CD14-positive monocyte (primary cell): ENCODE results near the gene ALOX12B. TPM values are rescaled to one million over a fixed set of nuclear protein-coding genes. Genes with fewer than 3 reads are reported as not detected.

Source experiments
- DNase-seq, 3 donors: peaks; one replicate each; pipeline ENCODE4 v3.0.0-alpha.2; 2011 to 2022
- H2AFZ ChIP-seq: 2 replicates; pipeline ENCODE4 v1.6.0; 2012; ENCODE audit warnings: mild to moderate bottlenecking, low read depth, low read length, inconsistent platforms; ENCODE audit not compliant: insufficient read depth, poor library complexity, severe bottlenecking
- H3K27ac ChIP-seq, 2 donors: 1 replicate in 1 of 2; 2 replicates in 1 of 2; pipeline ENCODE4 v1.5.1; 2012 to 2013; ENCODE audit warnings: low read length in 2 of 2, control low read depth in 1 of 2, inconsistent platforms in 1 of 2, low read depth in 1 of 2, mild to moderate bottlenecking in 1 of 2
- H3K27me3 ChIP-seq, 2 donors: one replicate each; pipeline versions ENCODE4 v1.6.0 to v1.6.1; 2011 to 2013; ENCODE audit warnings: low read length in 2 of 2; ENCODE audit not compliant: control insufficient read depth in 2 of 2, insufficient read depth in 2 of 2
- H3K36me3 ChIP-seq, 2 donors: replicated peaks in 1 of 2; 1 replicate in 1 of 2; 2 replicates in 1 of 2; pipeline versions ENCODE4 v1.5.1 to v1.6.1; 2012 to 2013; ENCODE audit warnings: low read length in 2 of 2, control low read depth in 1 of 2, inconsistent platforms in 1 of 2, mild to moderate bottlenecking in 1 of 2; ENCODE audit not compliant: insufficient read depth in 2 of 2, control insufficient read depth in 1 of 2
- H3K4me1 ChIP-seq, 2 donors: 1 replicate in 1 of 2; 2 replicates in 1 of 2; pipeline versions ENCODE4 v1.5.1 to v1.6.1; 2012 to 2013; ENCODE audit warnings: low read length in 2 of 2, control low read depth in 1 of 2, inconsistent platforms in 1 of 2, mild to moderate bottlenecking in 1 of 2, moderate library complexity in 1 of 2; ENCODE audit not compliant: insufficient read depth in 2 of 2, control insufficient read depth in 1 of 2
- H3K4me2 ChIP-seq: replicated peaks from 2 replicates; pipeline ENCODE3; 2012; ENCODE audit warnings: low read length, moderate library complexity, mild to moderate bottlenecking; ENCODE audit not compliant: poor library complexity, severe bottlenecking; ENCODE audit errors: extremely low read depth
- H3K4me3 ChIP-seq, 3 experiments: fragments of 200-600 bp in 1 of 3; sonication (generic) in 1 of 3; replicated peaks in 1 of 3; 1 replicate in 2 of 3; 2 replicates in 1 of 3; pipeline ENCODE4 v1.5.1; 2011 to 2013; ENCODE audit warnings: low read length in 3 of 3, mild to moderate bottlenecking in 3 of 3, control low read depth in 2 of 3, low read depth in 2 of 3, inconsistent platforms in 1 of 3, moderate library complexity in 1 of 3
- H3K79me2 ChIP-seq: 2 replicates; pipeline ENCODE4 v1.6.0; 2012; ENCODE audit warnings: mild to moderate bottlenecking, control low read depth, inconsistent platforms, low read length, moderate library complexity; ENCODE audit not compliant: insufficient read depth
- H3K9ac ChIP-seq: 2 replicates; pipeline ENCODE4 v1.6.0; 2017; ENCODE audit warnings: low read length, mild to moderate bottlenecking; ENCODE audit not compliant: insufficient read depth, poor library complexity, severe bottlenecking
- H3K9me3 ChIP-seq, 2 donors: replicated peaks in 1 of 2; 1 replicate in 1 of 2; 2 replicates in 1 of 2; pipeline versions ENCODE4 v1.5.1 to v1.6.1; 2012 to 2013; ENCODE audit warnings: low read length in 2 of 2, control low read depth in 1 of 2; ENCODE audit not compliant: control insufficient read depth in 1 of 2, insufficient read depth in 1 of 2
- H4K20me1 ChIP-seq: 2 replicates; pipeline ENCODE4 v1.6.0; 2012; ENCODE audit warnings: mild to moderate bottlenecking, low read length, control low read depth, moderate library complexity; ENCODE audit not compliant: insufficient read depth
- H3K27ac Mint-ChIP-seq, 7 donors: one replicate each; pipeline ENCODE4 v1.8.0; 2020; ENCODE audit warnings: mild to moderate bottlenecking in 7 of 7, mixed read lengths in 7 of 7, moderate library complexity in 6 of 7, inconsistent platforms in 2 of 7
- H3K27me3 Mint-ChIP-seq, 3 donors: one replicate each; pipeline ENCODE4 v1.8.0; 2021 to 2022; ENCODE audit warnings: low read depth in 3 of 3, mild to moderate bottlenecking in 3 of 3, mixed read lengths in 3 of 3, moderate library complexity in 3 of 3, inconsistent platforms in 1 of 3
- H3K36me3 Mint-ChIP-seq, 2 donors: one replicate each; pipeline ENCODE4 v1.8.0; 2020; ENCODE audit warnings: mixed read lengths in 2 of 2, inconsistent platforms in 1 of 2, mild to moderate bottlenecking in 1 of 2
- H3K4me1 Mint-ChIP-seq: one replicate; pipeline ENCODE4 v1.8.0; 2020; ENCODE audit warnings: mild to moderate bottlenecking, mixed read lengths
- H3K4me3 Mint-ChIP-seq, 2 donors: one replicate each; pipeline ENCODE4 v1.8.0; 2020; ENCODE audit warnings: mild to moderate bottlenecking in 2 of 2, mixed read lengths in 2 of 2, moderate library complexity in 1 of 2
- H3K9me3 Mint-ChIP-seq, 7 donors: one replicate each; pipeline ENCODE4 v1.8.0; 2020 to 2022; ENCODE audit warnings: mixed read lengths in 7 of 7, mild to moderate bottlenecking in 6 of 7, moderate library complexity in 6 of 7, inconsistent platforms in 2 of 7
- WGBS: methylation state at CpG from one replicate; pipeline ENCODE4 v1.1.5; 2013; ENCODE audit warnings: missing lambda C conversion rate; ENCODE audit not compliant: insufficient coverage; 5-methylcytosine and 5-hydroxymethylcytosine counted together
- intact Hi-C, 2 donors: fragments of 100-400 bp; cut with micrococcal nuclease; formaldehyde crosslinking; loops; one replicate each; pipeline versions ENCODE4 v1.15.0 to v1.15.1; 2023
- polyA plus RNA-seq, 3 donors: library from polyadenylated mRNA; depleted of rRNA in 1 of 3; unstranded in 2 of 3; stranded (reverse) in 1 of 3; fragments of 300-500 nt in 2 of 3; fragments of >200 nt in 1 of 3; fragmentation: Illumina TruSeq in 2 of 3; gene quantifications; 1 replicate in 2 of 3; 2 replicates in 1 of 3; pipeline ENCODE4 v1.2.3, GENCODE V29; 2012 to 2021
- TF ChIP-seq, protein P1 (sequence below): fragments of 200-600 bp; IDR thresholded peaks from one replicate; pipeline ENCODE4 v1.8.0; 2022; ENCODE audit warnings: antibody characterized with exemption, mild to moderate bottlenecking

ALOX12B gene
- polyA plus RNA-seq, 3 donors, result not detected

DNA sequence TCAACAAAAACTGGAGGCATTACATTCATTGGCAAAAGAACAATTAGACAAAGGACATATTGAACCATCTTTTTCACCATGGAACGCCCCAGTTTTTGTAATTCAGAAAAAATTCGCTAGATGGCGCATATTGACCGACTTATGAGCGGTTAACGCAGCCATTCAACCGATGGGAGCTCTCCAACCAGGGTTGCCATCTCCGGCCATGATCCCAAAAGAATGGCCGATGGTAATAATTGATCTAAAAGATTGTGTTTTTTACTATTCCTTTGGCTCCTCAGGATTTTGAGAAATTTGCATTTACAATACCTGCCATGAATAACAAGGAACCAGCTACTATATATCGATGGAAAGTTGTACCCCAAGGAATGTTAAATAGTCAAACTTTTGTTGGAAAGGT lies 27.2 kb downstream of the ALOX12B start:
- TF ChIP-seq, protein P1, sequence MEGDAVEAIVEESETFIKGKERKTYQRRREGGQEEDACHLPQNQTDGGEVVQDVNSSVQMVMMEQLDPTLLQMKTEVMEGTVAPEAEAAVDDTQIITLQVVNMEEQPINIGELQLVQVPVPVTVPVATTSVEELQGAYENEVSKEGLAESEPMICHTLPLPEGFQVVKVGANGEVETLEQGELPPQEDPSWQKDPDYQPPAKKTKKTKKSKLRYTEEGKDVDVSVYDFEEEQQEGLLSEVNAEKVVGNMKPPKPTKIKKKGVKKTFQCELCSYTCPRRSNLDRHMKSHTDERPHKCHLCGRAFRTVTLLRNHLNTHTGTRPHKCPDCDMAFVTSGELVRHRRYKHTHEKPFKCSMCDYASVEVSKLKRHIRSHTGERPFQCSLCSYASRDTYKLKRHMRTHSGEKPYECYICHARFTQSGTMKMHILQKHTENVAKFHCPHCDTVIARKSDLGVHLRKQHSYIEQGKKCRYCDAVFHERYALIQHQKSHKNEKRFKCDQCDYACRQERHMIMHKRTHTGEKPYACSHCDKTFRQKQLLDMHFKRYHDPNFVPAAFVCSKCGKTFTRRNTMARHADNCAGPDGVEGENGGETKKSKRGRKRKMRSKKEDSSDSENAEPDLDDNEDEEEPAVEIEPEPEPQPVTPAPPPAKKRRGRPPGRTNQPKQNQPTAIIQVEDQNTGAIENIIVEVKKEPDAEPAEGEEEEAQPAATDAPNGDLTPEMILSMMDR, result peak; percentile 91
- Histone ChIP-seq H3K27me3 (peaks cover 9 to 22% of the 10 kb centered on the region in 2 donors), H3K27ac (no peak overlapping the region), H3K4me3 (no peak overlapping the region), H3K4me2 (no peak overlapping the region), H3K79me2 (no peaks in the 10 kb centered on the region), H3K9me3 (no peaks in the 10 kb centered on the region), H3K4me1 (peaks cover 37 to 38% of the 10 kb centered on the region in 2 donors), H3K36me3 (no peaks in the 10 kb centered on the region), H4K20me1 (no peaks in the 10 kb centered on the region), H3K9ac (no peak overlapping the region), H2AFZ (no peak overlapping the region)
- Mint-ChIP-seq H3K36me3 (no peaks in the 10 kb centered on the region), H3K4me3 (no peak overlapping the region), H3K4me1 (peaks cover 41% of the 10 kb centered on the region), H3K9me3 (peaks cover 0 to 3% (median 0%) of the 10 kb centered on the region in 7 donors), H3K27ac (no peak overlapping the region), H3K27me3 (peaks cover 22 to 44% (median 28%) of the 10 kb centered on the region in 3 donors)
- peak; percentile 55 to 76 (median 67) for DNase-seq
- intact Hi-C loops, result loop anchor here (2.0 to 5.0 kb wide), 3 partner anchors 51 to 241 kb away; no protein-coding TSS in a partner anchor
- WGBS, result 0% methylated on average over 1 of the region's 10 CpGs

DNA sequence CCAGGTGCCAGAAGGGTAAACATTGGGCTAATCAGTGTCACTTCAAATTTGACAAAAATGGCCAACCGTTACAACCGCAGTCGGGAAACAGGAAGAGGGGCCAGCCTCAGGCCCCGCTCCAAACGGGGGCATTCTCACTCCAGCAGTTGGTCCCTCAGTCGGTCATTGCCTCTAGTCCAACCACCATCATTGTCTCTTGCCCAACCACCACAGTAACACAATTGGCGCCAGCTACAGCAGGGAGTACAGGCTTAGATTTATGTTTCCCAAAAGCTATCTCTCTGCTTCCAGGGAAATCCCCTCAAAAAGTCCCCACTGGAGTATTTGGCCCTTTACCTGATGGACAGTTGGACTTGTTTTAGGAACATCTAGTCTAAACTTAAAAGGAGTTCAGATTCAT lies 28.4 kb downstream of the ALOX12B start:
- Histone ChIP-seq H3K9ac (no peak overlapping the region), H3K27ac (no peak overlapping the region), H3K36me3 (no peaks in the 10 kb centered on the region), H3K4me3 (no peak overlapping the region), H3K79me2 (no peaks in the 10 kb centered on the region), H3K27me3 (peaks cover 9 to 16% of the 10 kb centered on the region in 2 donors), H4K20me1 (no peaks in the 10 kb centered on the region), H2AFZ (no peak overlapping the region), H3K4me1 (peaks cover 40 to 42% of the 10 kb centered on the region in 2 donors), H3K4me2 (no peak overlapping the region), H3K9me3 (no peaks in the 10 kb centered on the region)
- 0% methylated on average over 6 of the region's 7 CpGs for WGBS
- H3K4me1 Mint-ChIP-seq, result peaks cover 44% of the 10 kb centered on the region
- no peak overlapping the region for H3K27ac Mint-ChIP-seq
- intact Hi-C loops, result loop anchor here (5.0 to 10.0 kb wide), 4 partner anchors 72 to 1047 kb away; partner anchors contain the start of gene RNASEK (in 1 of the 2)
- H3K36me3 Mint-ChIP-seq, result no peaks in the 10 kb centered on the region
- H3K4me3 Mint-ChIP-seq, result no peak overlapping the region
- DNase-seq, result peak in 1 of 3 donors; percentile 21
- TF ChIP-seq, protein P1, result no peak
- H3K9me3 Mint-ChIP-seq, result peaks cover 0 to 3% (median 0%) of the 10 kb centered on the region in 7 donors
- peaks cover 20 to 33% (median 20%) of the 10 kb centered on the region in 3 donors for H3K27me3 Mint-ChIP-seq
